Hematopoietic multipotent progenitor cell (in vitro differentiated cells): Measurements from ENCODE around the gene PRKAR1B. TPM values are rescaled to one million over a fixed set of nuclear protein-coding genes. Genes with fewer than 3 reads are reported as not detected.

ENCODE experiments used
- DNase-seq, 3 donors: peaks; one replicate each; pipeline ENCODE4 v3.0.0-alpha.2; 2011 to 2015; ENCODE audit warnings: low read depth in 2 of 3, low spot score in 2 of 3
- total RNA-seq: library from RNA; depleted of rRNA; stranded (reverse); fragments of >200 nt; gene quantifications from one replicate; pipeline ENCODE4 v1.2.3, GENCODE V29; 2012

Gene PRKAR1B
- total RNA-seq, 1 donor, result 11.6 TPM

DNA sequence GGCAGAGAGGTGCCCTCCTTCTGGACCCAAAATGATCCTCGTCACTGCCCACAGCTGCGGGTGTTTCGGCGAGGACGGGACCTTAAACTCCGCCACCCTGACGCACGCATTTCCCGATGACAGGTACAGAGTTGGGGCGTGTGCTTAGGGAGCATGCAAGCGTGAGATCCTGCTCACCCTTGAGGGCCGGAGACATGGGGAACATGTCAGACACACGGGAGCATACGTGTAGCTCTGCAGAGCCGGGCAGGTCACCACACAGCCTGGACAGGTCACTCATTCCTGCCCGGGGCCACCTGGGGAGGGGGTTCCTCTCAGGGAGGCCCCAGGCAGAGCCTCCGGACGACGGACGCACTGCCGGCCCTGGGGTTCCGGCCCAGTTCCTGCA is 149.8 kb downstream of the PRKAR1B start:
- DNase-seq, result no peak

DNA sequence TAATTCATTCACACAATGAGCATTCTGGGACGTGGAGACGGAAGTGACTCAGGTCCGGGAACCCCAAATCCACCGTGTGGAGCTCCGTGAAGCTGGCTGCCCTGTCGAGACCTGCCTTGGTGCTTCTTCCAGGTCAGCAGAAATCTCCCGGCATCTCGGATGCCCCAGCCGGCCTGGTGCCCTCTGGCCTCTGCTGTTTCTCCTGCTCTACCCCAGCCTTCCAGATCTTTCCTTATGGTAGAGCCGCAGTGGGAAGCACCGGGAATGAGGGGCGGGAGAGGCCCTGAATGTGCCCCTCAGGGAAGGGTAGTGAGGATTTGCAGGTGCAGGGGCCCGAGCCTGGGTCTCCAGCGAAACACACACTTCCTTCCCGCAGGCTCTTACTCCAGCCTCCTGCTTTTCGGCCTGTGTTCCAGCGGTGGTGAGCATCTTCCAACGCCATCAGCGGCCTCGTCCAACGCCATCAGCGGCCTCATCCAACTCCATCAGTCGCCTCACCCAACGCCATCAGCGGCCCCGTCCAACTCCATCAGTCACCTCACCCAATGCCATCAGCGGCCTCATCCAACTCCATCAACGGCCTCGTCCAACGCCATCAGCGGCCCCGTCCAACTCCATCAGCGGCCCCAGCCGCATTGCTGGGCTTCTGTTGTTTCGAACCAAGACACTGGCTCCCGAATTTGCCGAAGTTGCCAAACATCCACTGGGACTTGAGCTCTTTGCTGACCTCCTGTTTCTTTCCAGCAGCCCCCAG is 150.4 kb downstream of the PRKAR1B start:
- DNase-seq, result no peak

DNA sequence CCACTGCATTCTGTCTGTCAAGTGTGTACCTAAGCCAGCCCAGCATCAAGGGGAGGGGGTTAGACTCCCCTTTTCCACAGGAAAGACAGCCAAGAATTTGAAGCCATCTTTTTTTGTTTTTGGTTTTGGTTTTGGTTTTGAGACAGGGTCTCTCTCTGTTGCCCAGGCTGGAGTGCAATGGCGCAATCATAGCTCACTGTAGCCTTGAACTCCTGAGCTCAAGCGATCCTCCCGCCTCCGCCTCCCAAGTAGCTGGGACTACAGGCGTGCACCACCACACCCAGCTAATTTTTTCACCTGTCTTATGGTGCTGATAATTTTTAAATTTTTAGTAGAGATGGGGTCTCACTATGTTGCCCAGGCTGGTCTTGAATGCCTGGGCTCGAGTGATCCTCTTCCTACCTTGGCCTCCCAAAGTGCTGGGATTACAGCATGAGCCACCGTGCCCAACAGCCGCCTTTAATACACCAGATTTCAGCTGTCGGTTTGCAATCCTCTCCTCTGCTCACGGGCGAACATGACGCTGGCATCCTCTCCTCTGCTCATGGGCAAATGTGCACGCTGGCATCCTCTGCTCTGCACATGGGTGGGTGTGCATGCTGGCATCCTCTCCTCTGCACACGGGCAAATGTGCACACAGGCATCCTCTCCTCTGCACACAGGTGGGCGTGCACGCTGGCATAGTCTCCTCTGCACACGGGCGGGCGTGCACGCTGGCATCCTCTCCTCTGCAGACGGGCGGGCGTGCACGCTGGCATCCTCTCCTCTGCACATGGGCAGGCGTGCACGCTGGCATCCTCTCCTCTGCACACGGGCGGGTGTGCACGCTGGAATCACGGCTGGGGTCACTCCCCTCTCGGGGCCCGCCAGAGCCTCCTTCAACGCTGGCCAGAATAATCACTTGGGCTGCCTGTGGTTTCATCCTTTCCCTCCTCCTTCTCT is 151.4 kb downstream of the PRKAR1B start:
- DNase-seq, result no peak

DNA sequence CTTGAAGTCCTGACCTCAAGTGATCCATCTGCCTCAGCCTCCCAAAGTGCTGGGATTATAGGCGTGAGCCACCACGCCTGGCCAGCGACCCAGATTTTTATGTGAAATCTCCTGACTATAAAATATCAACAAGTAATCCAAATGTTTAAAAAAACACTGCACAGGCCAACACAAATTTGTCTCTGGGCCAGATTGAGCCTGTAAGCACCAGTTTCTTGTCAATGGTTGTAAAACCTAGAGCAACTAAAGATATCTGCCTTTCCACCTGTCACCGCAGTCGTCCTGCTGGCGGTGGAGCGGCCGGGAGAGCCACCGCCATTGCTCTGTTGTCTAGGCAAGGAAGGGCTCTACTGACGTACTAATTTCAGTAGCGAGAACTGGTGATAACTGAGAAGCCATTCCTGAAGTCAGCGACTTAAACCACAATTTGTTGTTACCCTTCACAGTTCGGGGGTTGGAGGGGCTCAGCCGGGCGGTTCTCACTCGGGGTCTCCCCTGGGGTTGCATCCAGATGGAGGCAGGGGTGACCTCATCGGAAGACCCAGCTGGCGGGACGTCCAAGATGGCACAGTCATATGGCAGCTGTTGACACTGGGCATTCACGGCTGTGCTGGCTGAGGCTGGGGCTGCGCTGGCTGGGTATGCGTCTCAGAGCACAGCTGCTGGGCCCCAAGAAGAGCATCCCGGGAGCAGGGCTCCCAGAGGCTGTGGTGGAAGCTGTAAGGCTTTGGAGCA is 152.3 kb downstream of the PRKAR1B start:
- DNase-seq, result no peak

DNA sequence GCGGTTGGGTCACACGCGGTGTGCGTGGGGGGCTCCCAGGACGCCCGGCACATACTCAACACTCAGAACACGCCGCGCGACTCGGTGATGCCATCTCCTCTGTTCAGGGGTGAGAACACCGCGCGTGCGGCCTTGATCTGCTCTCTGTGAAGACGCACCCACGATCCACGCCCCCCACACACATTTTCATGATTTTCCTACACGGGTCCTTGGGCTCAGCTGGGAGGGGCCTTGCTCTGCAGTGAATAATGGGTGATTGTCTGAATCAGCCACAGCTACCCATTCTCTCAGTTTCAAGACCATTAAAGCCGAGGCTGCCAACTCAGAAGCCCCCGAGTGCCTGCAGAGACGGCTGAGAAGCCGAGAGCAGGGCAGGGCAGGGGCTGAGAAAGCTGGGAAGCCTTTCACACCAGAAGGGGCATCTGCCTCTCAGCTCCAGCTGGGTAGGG is 153.1 kb downstream of the PRKAR1B start:
- no peak for DNase-seq

DNA sequence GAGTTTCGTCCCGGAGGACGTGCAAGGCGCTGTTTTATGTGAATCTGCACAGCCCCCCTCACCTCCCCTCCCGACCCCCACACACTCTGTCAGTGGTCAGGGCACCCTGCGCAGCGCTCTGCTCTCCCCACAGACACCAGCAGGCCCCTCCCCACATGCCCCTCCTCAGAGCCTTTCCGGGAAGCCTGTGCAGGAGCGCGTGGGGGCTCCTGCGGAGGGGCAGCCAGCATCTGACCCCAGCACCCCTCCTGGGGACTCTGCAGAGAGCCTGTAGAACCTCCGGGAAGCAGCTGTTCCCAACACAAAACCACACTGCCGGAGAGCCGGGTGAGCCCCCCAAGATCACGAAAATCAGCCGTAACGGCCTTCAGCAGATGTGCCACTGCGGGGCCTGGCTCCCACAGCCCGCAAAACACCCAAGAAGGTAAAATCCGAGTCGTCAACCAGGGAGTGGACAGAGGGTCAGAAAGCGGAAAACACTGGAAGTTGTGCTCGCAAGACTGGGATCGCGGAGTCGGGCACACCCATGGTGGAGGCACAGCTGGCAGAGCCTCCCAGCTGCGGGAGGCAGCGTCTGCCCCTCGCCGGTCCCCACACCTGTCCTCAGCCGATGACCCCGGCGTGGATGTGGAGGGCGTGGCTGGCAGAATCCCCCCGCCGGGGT is 153.7 kb downstream of the PRKAR1B start:
- no peak for DNase-seq

DNA sequence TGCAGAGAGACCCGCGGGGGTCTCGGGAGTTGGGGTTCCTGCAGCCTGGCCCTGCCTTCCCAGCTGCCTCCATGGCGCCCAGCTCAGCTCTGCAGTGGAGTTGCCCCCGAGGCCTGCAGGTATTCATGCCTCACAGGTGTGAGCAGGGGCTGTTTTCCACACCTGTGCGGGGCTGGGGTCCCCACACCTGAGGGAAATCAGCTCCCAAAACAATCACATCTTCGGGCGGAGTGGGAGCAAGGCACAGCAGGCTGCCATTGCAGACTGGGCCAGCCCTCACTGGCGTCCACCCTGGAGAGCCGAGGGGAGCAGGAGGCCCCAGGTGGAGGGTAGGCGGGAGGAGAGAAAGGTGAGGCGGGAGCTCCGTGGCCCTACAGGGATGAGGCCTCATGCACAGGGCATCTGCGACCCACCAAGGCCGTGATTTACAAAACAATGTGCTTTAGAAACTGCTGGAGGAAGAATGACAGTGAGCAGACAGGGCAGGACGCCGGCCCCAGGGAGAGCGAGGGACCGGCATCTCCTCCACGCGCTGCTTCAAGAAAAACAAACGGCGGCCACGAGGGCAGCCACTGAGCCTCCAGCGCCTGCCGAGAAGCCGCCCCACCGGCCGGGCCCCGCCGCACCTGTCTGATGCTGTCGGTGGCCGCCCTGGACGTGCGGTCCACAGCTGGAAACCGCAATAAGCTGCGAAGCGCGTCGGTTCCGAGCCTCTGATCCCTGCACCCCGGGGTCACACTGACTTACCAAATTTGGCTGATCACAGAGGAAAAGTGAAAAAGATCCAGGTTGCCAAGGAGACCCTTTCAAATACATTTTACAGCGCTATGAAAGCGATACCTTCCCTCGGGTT is 154.4 kb downstream of the PRKAR1B start:
- DNase-seq, result no peak

DNA sequence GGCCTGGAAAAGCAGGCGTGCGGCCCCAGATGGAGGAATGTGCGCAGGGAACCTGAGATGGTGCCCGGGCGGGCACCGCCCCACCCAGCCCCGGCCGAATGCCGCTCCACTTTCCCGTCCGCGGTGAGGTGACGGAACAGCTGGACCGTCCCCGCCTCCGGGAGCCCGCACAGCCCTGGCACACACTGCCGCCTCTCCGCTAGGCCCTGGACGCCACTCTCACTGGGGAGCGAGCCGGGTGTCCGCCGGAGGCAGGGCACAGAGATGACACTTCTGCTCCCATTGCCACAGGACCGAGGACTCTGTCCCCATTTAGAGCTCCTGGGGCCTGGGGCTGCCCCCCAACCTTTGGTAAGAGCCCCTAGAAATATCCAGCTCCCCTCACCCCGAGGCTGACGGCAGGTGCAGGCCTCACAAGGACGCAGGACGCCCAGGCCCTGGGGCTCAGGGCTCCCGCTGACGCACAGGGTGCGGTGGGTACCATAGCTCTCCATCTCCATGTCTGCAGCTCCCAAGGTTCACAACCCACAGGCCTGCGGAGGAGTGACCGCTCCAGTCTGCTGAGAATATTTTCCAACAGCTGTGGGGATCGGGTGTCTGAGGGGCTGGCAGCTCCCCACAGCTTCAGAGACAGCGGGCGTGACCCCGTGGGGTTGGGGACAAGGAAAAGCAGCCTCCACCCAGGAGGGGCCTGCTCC is 155.2 kb downstream of the PRKAR1B start:
- no peak for DNase-seq

DNA sequence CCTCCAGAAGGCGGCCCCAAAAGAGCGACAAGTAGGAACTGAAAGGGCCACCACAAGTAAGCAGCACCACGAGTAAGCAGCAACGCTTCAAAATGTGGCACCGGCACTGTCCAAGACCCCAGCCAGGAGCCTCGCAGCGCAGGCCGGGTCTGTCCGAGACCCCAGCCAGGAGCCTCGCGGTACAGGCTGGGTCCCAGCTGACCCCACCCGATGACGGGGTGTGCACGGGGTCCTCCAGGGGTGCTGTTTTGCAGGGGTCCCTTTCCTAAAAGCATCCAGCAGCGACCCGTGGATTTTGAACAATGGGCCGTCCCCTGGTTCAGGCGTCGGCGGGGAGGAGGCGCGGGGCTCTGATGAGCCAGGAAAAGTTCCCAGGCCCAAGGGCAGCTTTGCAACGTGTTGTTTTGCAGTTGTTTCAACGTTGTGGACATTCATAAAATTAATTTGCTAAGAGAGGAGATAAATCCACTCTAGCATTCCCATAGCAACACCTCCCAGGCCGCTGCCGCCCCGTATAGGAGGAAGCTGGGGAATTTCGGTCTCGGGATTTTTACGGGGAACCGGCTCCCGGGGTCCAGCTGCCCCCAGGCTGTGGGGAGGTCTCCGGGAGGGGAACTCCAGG is 155.9 kb downstream of the PRKAR1B start:
- no peak for DNase-seq

DNA sequence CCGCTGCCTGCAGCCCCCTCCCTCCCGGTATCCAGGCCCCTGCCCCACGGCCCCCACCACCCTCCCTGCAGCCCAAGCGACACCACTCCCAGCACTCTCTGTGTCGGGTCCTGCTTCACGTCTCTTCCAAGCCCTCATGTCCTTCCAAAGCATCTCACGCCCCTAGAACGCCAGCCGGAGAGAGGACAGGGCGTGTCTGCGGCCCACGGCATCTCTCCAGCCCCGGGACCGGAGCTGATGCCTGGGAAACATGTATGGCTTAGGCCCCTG is 156.3 kb downstream of the PRKAR1B start:
- no peak for DNase-seq

DNA sequence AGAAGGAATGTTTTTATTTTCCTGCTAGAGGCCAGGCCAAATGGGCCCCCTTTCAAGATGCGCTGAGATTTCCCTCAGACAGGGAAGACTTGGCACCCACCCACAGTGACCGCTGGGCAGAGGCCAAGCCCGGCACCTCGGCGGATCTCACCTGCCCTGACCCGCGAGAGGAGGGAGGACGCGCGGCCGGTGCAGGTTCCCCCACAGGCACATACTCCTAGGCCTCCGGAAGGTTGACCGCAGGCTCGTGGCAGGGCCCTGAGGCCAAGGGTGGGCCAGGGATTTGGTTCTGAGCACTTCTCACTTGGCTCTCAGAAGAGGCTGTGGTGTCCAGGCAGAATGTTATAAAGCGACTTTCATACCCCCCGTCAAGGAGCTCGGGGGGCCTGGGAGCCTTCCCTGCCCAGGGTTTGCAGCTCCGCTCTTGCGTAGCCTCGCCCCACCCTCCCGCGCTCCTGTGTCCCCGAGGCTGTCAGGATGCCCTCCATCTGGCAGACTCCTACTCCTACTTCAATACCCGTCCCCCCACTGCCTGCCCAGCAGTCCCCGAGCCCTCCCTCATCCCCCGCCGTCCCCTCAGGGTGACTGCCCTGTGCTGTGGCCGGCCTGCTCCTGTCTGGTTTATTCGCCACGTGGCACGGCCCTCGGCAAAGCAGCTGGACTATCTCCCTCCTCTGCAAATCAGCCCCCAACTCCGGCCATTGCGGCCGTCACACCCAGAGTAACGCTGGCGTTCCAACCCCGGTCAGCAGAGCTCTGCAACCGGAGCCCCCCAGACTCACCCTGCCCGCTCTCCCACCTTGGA is 156.9 kb downstream of the PRKAR1B start:
- DNase-seq, result no peak

DNA sequence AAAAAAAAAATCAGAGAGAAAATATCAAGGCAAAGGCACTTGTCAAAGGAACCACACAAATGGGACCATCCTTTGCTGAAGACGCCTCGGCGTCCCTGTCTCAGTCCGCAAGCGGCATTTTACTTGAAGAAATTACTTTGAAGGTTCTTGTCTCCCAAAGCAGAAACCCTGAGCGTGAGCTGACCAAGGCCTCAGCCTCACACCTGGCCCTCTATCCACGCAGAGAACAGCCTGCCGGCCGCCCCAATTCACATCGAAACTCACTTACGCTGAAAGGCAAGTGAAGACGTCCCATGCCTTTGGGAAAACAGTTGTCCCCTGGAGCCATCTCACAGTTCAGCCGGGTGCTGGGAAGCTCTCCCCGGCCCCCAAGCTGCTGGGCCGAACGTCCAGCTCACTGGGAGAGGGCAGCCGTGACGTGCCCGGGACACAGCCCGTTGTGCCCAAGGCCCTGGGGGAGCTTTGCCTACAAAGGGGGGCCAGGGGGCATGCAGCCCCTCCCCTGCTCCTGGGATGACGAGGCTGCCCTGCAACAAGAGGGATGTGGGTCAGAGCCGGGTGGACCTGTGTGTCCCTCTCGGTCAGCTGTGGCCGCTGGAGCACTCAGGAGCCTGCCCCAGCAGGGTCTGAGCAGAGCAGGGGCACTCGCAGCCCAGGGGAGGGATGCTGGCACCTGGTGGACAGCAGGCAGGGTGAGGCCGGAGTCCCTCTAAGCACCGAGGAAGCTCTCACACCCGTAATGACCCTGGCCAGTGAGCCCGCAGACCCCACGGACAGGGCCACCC is 157.8 kb downstream of the PRKAR1B start:
- DNase-seq, result no peak

DNA sequence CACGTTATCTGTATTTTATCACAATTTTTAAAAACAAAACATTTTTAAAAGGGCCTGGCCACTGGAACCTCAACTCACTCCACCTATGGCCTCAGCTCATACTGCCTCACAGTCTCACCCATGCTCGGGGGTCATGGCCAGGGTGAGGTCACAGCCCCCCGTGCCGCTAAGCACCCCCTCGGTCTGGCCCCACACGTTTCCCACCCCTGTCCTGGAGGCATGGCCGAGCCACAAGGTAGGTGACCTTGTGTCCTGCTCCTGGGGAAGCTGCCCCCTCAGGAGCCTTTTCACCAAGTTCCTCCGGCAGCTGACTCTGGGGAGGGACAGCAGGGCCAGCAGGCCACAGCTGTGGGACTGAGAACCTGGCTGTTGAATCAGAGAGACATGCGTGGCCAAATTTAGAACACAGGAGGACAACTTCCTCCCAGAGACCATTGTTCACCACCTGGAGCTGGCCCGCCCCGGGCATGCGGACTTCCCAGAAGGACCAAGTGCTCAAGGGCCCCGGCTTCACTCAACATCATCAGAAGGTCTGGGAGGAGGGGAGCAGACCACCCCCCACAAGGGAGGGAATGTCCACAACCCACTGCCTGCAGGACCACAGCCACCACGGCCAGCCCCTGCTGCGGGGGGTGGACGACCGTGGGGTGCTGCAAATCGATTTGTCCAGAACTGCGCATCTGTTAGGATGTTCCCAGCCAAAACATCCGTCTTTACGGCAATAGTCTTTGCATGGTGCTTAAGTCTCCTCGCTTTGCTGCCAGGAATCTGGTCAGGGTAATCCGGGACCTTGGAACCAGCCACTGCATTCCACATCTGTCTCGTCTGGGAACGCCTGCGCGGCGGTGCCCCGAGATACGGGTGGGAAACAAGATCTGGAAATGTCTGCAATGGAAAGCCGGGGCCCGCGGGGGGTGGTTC is 158.8 kb downstream of the PRKAR1B start:
- no peak for DNase-seq

DNA sequence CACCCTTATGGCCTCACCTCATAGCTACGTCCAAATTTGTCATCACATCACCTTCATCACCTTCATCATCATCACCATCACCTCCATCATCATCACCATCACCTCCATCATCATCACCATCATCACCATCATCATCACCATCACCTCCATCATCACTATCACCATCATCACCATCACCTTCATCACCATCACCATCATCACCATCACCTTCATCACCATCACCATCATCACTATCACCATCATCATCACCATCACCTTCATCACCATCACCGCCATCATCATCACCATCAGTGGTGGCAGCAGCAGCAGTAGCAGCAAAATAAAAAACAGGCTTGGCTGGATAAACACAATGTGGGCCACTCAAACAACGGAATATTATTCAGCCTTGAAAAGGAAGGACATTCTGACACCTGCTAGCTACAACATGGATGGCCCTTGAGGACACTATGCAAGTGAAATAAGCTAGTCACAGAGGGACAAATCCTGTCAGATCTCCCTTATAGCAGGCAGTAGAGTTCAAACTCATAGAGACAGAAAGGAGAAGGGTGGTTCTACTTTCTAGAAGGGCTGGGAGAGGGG is 159.7 kb downstream of the PRKAR1B start:
- DNase-seq, result no peak

DNA sequence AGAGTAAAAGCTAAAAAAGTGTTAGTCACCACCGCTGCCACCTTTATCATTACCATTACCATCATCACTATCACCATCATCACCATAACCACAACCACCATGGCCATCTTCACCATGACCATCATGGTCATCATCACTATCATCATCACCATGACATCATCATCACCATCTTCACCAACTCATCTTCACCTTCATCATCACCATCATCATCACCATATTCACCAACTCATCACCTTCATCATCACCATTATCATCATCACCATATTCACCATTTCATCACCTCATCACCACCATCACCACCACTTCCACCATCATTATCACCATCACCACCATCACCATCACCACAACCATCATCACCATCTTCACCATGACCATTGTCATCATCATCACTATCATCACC is 161.0 kb downstream of the PRKAR1B start:
- DNase-seq, result no peak
